Measurements from ENCODE around the gene TANC1. TPM values are rescaled to one million over a fixed set of nuclear protein-coding genes. Genes with fewer than 3 reads are reported as not detected.
A peak's percentile ranks its signal among the peaks of the same experiment; 100 is the strongest.

TANC1 gene
- total RNA-seq, 2 donors from 2014 or later, result 70.1 to 86.1 TPM

DNA sequence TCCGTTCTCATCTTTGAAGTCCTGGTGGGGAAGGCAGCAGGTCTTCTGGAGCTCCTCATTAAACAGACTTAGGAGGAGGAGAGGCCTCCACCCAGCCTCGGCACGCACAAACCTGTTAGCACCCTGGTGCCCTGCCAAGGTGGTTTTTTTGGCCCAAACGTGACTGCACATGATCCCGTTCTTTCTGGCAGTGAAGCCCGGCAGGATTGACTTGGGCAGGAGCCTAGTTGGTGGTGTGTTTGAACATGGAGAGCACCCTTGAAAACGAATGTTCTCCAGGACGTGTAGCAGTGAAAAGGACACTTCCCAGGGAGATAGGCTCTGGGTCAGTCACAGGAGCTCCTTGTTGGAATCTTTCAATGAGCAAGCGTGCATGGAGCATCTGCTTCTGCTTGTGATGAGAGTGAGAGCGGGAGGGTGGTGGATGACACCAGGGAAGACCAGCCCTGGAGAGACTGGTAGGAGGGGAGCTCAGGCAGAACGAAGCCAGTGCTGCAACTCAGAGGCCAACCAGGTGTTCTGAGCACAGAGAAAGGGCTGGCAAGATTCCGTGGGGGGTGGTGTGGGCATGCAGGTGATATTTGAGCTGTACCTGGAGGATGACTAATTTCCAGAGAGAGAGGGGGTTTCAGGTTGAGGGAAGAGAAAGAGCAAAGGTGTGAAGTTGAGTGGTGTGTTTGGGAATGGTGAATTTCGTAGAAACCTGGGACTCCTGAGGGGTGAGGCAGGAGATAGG lies 73.8 kb downstream of the TANC1 start:
- H3K36me3 ChIP-seq, result no peaks in the 10 kb centered on the region
- ATAC-seq (ENCODE audit: insufficient number of reproducible peaks, low FRiP score, low read depth) (no peak), DNase-seq (ENCODE audit: low spot score) (no peak)
- H3K4me1 ChIP-seq (ENCODE audit: control insufficient read depth in 1 of 2, low read depth in 2 of 2), result peaks cover 22 to 75% of the 10 kb centered on the region in 2 donors
- H3K9me3 ChIP-seq, result no peaks in the 10 kb centered on the region
- H3K4me3 ChIP-seq, result no peak overlapping the region
- no peaks in the 10 kb centered on the region for H3K27me3 ChIP-seq (replicated peaks; ENCODE audit: insufficient read depth)
- TF ChIP-seq, protein P1, sequence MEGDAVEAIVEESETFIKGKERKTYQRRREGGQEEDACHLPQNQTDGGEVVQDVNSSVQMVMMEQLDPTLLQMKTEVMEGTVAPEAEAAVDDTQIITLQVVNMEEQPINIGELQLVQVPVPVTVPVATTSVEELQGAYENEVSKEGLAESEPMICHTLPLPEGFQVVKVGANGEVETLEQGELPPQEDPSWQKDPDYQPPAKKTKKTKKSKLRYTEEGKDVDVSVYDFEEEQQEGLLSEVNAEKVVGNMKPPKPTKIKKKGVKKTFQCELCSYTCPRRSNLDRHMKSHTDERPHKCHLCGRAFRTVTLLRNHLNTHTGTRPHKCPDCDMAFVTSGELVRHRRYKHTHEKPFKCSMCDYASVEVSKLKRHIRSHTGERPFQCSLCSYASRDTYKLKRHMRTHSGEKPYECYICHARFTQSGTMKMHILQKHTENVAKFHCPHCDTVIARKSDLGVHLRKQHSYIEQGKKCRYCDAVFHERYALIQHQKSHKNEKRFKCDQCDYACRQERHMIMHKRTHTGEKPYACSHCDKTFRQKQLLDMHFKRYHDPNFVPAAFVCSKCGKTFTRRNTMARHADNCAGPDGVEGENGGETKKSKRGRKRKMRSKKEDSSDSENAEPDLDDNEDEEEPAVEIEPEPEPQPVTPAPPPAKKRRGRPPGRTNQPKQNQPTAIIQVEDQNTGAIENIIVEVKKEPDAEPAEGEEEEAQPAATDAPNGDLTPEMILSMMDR (IDR thresholded peaks at IDR 0.05), result no peak
- no peak overlapping the region for H3K27ac ChIP-seq

DNA sequence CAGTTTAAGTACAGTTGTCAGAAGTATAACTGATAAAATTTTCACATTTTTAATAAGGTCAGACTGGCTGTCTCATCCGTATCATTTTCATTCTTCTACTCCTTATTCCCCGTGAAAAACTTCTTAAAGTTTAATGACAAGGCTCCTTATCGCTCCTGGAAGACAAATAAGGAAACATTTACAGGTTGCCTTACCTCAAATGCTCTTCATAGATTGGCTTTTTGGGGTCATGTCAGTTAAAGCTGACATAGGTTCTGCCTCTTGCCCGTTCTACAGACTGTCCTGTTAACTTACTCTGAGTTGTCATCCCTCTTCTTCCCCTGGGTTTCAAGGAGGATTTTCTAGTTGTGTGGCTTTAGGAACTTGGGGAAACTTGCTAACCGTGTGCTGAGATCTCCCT lies 75.3 kb downstream of the TANC1 start:
- Histone ChIP-seq H3K9me3 (no peaks in the 10 kb centered on the region), H3K27me3 (replicated peaks; ENCODE audit: insufficient read depth) (no peaks in the 10 kb centered on the region), H3K36me3 (no peaks in the 10 kb centered on the region), H3K27ac (no peak overlapping the region), H3K4me3 (no peak overlapping the region), H3K4me1 (ENCODE audit: control insufficient read depth in 1 of 2, low read depth in 2 of 2) (peaks cover 22 to 90% of the 10 kb centered on the region in 2 donors)
- TF ChIP-seq, protein P1 (IDR thresholded peaks at IDR 0.05), result no peak
- no peak for ATAC-seq (ENCODE audit: insufficient number of reproducible peaks, low FRiP score, low read depth)
- DNase-seq (ENCODE audit: low spot score), result no peak

DNA sequence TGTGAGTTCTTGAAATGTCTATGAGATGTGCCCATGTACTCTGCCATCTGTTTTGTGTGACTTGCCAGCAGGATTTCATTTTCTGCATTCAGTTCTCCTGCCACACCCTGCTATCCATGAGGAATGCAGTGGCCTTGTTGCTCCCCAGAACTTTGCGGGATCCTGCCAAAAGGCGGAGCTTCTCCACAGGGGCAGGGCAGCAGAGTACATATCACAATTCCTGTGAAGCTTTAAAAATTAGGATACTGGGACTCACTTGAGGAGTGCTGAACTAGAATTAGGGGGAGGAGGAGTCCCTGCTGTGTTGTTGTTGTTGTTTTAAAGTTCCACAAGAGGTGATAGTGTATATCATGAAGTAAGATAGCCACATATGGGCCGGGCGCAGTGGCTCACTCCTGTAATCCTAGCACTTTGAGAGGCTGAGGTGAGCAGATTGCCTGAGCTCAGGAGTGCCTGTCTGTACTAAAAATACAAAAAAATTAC lies 76.4 kb downstream of the TANC1 start:
- DNase-seq (ENCODE audit: low spot score), result no peak
- H3K4me1 ChIP-seq (ENCODE audit: control insufficient read depth in 1 of 2, low read depth in 2 of 2), result peaks cover 22 to 98% of the 10 kb centered on the region in 2 donors
- H3K27ac ChIP-seq, result peak overlapping the region in 1 of 2 donors; percentile 11

DNA sequence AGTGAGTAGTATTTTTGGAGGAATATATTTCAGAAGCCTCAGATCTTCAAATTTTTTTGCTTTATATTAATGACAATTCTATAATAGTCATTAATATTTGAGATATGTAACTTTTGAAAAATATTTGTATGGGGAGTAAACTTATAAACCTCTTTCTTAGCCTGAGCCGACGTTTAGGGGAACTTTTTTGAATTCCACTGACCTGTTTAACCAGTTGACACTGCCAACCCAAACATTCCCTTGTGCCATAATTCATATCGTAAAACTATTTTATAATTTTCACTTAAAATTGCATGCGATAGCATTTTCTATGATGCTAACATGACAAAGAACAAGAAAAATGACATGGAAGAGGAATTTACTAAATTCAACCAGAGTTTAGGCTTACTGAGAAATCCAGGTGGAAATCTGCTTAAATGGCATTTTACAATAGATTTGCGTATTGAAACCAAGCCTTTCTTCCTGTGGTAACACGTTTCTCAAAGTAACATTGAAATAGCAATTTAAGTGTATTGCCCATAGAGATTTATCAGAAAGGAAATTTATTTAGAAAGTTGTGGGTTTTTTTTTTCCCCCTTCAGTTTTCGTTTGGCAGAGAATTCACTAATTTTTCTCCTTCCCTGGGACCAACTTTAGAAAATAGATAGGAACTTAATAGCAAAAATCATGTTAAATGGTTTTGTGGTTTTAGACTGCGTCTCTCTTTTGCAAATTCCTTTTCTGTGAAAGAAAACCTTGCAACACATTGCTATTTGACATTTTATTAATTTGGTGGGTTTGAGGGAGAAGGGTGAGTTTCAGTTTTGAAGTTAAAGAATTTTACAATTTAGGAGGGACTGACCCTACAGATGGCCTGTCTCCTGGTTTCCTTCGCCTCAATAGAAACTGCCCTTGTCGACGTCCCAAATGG lies 77.4 kb downstream of the TANC1 start:
- Histone ChIP-seq H3K4me3 (peak overlapping the region; percentile 6), H3K9me3 (no peaks in the 10 kb centered on the region), H3K27me3 (replicated peaks; ENCODE audit: insufficient read depth) (no peaks in the 10 kb centered on the region), H3K4me1 (ENCODE audit: control insufficient read depth in 1 of 2, low read depth in 2 of 2) (peaks cover 22 to 98% of the 10 kb centered on the region in 2 donors), H3K36me3 (no peaks in the 10 kb centered on the region), H3K27ac (peak overlapping the region; percentile 15 to 64)
- DNase-seq (ENCODE audit: low spot score) (no peak), ATAC-seq (ENCODE audit: insufficient number of reproducible peaks, low FRiP score, low read depth) (no peak)
- TF ChIP-seq, protein P1 (IDR thresholded peaks at IDR 0.05), result no peak

More for the DNA sequence above, 76.4 kb downstream of the TANC1 start:
- Histone ChIP-seq H3K36me3 (no peaks in the 10 kb centered on the region), H3K4me3 (no peak overlapping the region), H3K27me3 (replicated peaks; ENCODE audit: insufficient read depth) (no peaks in the 10 kb centered on the region), H3K9me3 (no peaks in the 10 kb centered on the region)
- TF ChIP-seq, protein P1 (IDR thresholded peaks at IDR 0.05), result no peak
- no peak for ATAC-seq (ENCODE audit: insufficient number of reproducible peaks, low FRiP score, low read depth)

DNA sequence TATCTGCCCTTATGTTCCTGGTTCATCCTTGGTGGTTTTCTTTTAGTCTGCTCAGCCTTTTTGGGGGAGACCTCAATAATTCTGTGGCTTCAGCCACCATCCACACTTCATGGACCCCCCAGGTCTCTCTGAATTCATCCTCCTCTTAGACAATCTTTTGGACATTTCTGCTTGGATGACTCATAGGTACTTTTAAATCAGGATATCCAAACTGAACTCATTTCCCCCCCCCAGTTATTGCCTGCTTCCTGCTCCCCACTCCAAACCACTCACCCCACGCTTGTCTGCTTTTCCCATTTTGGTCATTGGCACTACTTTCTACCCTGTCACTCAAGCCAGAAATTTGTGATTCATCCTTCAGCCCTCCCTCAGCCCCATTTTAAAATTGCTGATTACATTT lies 78.5 kb downstream of the TANC1 start:
- DNase-seq (ENCODE audit: low spot score) (no peak), ATAC-seq (ENCODE audit: insufficient number of reproducible peaks, low FRiP score, low read depth) (peak; percentile 47)
- Histone ChIP-seq H3K27me3 (replicated peaks; ENCODE audit: insufficient read depth) (no peaks in the 10 kb centered on the region), H3K36me3 (no peaks in the 10 kb centered on the region), H3K4me3 (no peak overlapping the region), H3K4me1 (ENCODE audit: control insufficient read depth in 1 of 2, low read depth in 2 of 2) (peaks cover 22 to 99% of the 10 kb centered on the region in 2 donors), H3K27ac (peak overlapping the region; percentile 63 to 64), H3K9me3 (no peaks in the 10 kb centered on the region)
- TF ChIP-seq, protein P1 (IDR thresholded peaks at IDR 0.05), result no peak

All from thoracic aorta (tissue), 2 donors.